OCI-LY3 (cell line): ENCODE results near the gene SPAAR.

Experiments
- H2AFZ ChIP-seq: fragments of 200-600, 300-600 bp; shearing (Covaris generic); 2 replicates; pipeline ENCODE4 v1.6.0; 2014; ENCODE audit warnings: antibody characterized with exemption, low read depth, low read length
- H3K27ac ChIP-seq: fragments of 200-600, 300-600 bp; sonication (generic); 2 replicates; pipeline ENCODE4 v1.5.1; 2014; ENCODE audit warnings: mild to moderate bottlenecking, low read length, moderate library complexity, mixed read lengths
- H3K27me3 ChIP-seq: fragments of 200-600, 300-600 bp; sonication (generic); 2 replicates; pipeline ENCODE4 v1.6.1; 2014; ENCODE audit warnings: low read depth, low read length, mixed read lengths
- H3K36me3 ChIP-seq: fragments of 200-600, 300-600 bp; sonication (generic); replicated peaks from 2 replicates; pipeline ENCODE3; 2014; ENCODE audit warnings: low read depth, low read length, mixed read lengths
- H3K4me1 ChIP-seq: fragments of 300-600, 200-600 bp; sonication (generic); 2 replicates; pipeline ENCODE4 v1.6.1; 2014; ENCODE audit warnings: low read length, mixed read lengths
- H3K4me2 ChIP-seq: fragments of 200-600, 300-600 bp; sonication (generic); 2 replicates; pipeline ENCODE4 v1.6.1; 2014; ENCODE audit warnings: low read length, mixed read lengths
- H3K4me3 ChIP-seq: fragments of 300-600, 200-600 bp; sonication (generic); 2 replicates; pipeline ENCODE4 v1.5.1; 2014; ENCODE audit warnings: antibody characterized with exemption, mild to moderate bottlenecking, low read length, moderate library complexity
- H3K79me2 ChIP-seq: fragments of 300-600, 200-600 bp; shearing (Covaris generic); 2 replicates; pipeline ENCODE4 v1.6.1; 2014; ENCODE audit warnings: mild to moderate bottlenecking, low read length, mixed read lengths
- H3K9ac ChIP-seq: fragments of 300-600, 200-600 bp; shearing (Covaris generic); 2 replicates; pipeline ENCODE4 v1.6.0; 2014; ENCODE audit warnings: mild to moderate bottlenecking, low read length, moderate library complexity
- H3K9me3 ChIP-seq: fragments of 200-600, 300-600 bp; shearing (Covaris generic); 2 replicates; pipeline ENCODE4 v1.6.1; 2014; ENCODE audit warnings: low read length, mixed read lengths; ENCODE audit not compliant: insufficient read depth
- H4K20me1 ChIP-seq: fragments of 200-600, 300-600 bp; sonication (generic); 2 replicates; pipeline ENCODE4 v1.6.1; 2016; ENCODE audit warnings: low read length, mixed read lengths; ENCODE audit not compliant: insufficient read depth
- EZH2phosphoT487 ChIP-seq: fragments of 200-600 bp; shearing (Covaris generic); IDR thresholded peaks from 2 replicates; pipeline ENCODE4 v1.6.1; 2018; ENCODE audit warnings: antibody characterized with exemption, mixed run types, low read depth
- TF ChIP-seq, protein P1 (sequence below): fragments of 200-600, 300-600 bp; sonication (generic); IDR thresholded peaks from 2 replicates; pipeline ENCODE4 v1.5.1; 2014; ENCODE audit warnings: antibody characterized with exemption, low read length, low read depth

The SPAAR gene

DNA sequence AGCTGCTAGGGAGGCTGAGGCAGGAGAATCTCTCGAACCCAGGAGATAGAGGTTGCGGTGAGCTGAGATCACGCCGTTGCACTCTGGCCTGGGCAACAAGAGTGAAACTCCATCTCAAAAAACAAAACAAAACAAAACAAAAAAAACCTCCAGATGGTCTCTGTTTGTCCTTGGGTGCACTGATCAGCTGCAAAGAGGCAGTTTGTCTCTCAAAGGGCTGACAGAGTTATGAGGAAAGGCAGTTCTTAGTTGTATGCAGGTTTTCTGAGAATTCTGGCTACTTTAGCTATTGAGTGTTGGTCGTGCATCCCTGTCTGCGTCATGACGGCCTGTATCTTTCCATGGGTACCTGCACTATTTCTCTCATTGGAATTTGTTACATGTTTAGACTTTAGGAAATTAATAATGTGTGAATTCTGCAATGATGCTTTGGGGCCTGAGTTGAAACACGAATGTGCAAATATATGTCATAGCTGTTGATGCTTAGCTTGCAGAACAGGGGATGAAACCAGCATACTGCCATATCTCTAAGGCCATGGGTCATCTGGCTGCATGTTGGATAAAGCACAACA, 30.5 kb downstream of the SPAAR start:
- Histone ChIP-seq H3K27me3 (no peaks in the 10 kb centered on the region), H3K4me3 (no peak overlapping the region), H3K27ac (no peak overlapping the region), H3K9me3 (no peaks in the 10 kb centered on the region), H3K4me2 (no peak overlapping the region), H3K36me3 (no peaks in the 10 kb centered on the region), H3K79me2 (no peaks in the 10 kb centered on the region), H2AFZ (no peak overlapping the region), H3K4me1 (peaks cover 5% of the 10 kb centered on the region; the same call in 1 of the 2 replicates), H3K9ac (no peak overlapping the region), H4K20me1 (no peaks in the 10 kb centered on the region)
- no peak for TF ChIP-seq EZH2phosphoT487
- TF ChIP-seq, protein P1, sequence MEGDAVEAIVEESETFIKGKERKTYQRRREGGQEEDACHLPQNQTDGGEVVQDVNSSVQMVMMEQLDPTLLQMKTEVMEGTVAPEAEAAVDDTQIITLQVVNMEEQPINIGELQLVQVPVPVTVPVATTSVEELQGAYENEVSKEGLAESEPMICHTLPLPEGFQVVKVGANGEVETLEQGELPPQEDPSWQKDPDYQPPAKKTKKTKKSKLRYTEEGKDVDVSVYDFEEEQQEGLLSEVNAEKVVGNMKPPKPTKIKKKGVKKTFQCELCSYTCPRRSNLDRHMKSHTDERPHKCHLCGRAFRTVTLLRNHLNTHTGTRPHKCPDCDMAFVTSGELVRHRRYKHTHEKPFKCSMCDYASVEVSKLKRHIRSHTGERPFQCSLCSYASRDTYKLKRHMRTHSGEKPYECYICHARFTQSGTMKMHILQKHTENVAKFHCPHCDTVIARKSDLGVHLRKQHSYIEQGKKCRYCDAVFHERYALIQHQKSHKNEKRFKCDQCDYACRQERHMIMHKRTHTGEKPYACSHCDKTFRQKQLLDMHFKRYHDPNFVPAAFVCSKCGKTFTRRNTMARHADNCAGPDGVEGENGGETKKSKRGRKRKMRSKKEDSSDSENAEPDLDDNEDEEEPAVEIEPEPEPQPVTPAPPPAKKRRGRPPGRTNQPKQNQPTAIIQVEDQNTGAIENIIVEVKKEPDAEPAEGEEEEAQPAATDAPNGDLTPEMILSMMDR: no peak

DNA sequence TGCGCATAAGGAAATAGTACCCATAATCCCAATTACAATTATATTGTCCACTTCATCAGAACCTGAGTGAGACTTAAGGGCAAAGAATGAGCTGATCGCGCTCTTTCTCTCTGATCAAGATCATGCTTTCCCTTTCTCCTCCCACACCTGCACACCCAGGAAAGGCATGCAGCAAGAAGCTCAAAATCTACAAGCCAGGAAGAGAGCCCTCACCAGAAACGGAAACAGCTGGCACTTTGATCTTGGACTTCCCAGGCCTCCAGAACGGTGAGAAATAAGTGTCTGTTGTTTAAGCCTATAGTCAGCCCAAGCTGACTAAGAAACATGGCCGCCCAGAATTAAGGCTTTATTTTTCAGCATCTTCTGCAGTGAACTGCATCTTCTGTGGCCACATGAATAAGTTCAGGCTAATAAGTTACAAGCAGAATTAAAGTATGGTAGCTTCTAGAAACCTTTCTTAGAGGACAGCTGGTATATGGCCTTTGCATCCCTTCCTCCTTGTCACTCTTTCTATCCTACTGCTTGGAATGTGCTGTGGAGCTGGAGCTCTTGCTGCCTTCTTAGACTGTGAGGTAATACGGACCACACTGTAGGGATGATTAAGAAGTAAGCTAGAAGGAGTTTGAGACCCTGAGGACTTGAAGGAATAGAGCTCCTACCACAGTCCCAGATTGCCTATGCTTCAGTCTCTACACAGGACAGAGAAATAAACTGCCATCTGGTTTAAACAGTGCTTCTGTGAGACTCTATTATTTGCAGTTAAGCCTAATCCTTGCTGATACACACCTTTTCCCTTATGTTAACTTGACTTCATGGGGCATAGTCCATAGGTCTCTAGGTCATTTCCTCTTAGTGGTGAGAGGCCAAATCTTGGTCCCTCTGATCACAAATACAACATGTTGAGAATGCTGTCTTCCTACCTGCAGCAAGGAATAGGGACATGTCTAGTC, 31.4 kb downstream of the SPAAR start:
- Histone ChIP-seq H4K20me1 (no peaks in the 10 kb centered on the region), H3K9ac (no peak overlapping the region), H3K27ac (no peak overlapping the region), H3K36me3 (no peaks in the 10 kb centered on the region), H3K4me3 (no peak overlapping the region), H3K4me1 (peaks cover 5% of the 10 kb centered on the region; the same call in 1 of the 2 replicates), H3K27me3 (no peaks in the 10 kb centered on the region), H3K79me2 (no peaks in the 10 kb centered on the region), H3K9me3 (no peaks in the 10 kb centered on the region), H2AFZ (no peak overlapping the region), H3K4me2 (no peak overlapping the region)
- TF ChIP-seq, protein P1: no peak
- TF ChIP-seq EZH2phosphoT487: no peak

DNA sequence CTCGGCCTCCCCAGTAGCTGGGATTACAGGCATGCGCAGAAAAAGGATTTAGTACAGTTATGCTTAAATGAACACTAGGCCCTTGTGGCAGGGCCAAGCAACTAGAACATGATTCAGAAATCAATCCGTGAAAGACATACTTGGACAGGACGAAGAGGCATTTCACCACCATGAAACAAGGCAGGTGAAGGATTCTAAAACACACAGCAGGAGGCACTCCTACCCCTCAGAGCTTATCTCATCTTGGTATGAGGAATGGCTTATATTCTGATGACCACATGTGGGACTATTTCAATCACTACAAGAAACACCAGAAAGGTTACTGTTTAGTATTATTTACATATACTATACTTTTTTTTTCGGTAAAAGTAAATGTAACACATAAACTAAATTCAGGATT, 33.0 kb downstream of the SPAAR start:
- no peaks in the 10 kb centered on the region for H3K27me3 ChIP-seq
- H3K27ac ChIP-seq: no peak overlapping the region
- H3K4me1 ChIP-seq: peaks cover 3% of the 10 kb centered on the region; the same call in 1 of the 2 replicates
- H4K20me1 ChIP-seq: no peaks in the 10 kb centered on the region
- no peak overlapping the region for H3K4me3 ChIP-seq
- no peaks in the 10 kb centered on the region for H3K9me3 ChIP-seq
- no peak overlapping the region for H3K4me2 ChIP-seq
- no peak overlapping the region for H3K9ac ChIP-seq
- TF ChIP-seq, protein P1: no peak
- TF ChIP-seq EZH2phosphoT487: no peak
- no peaks in the 10 kb centered on the region for H3K79me2 ChIP-seq
- no peak overlapping the region for H2AFZ ChIP-seq
- no peaks in the 10 kb centered on the region for H3K36me3 ChIP-seq

GRCh38 chr9:35944173-35944572, 34.9 kb downstream of the SPAAR start:
- no peak for TF ChIP-seq EZH2phosphoT487
- TF ChIP-seq, protein P1: no peak
- Histone ChIP-seq H3K27ac (no peak overlapping the region), H2AFZ (no peak overlapping the region)

More at GRCh38 chr9:35944173-35944572, 34.9 kb downstream of the SPAAR start:
- H3K4me3 ChIP-seq: no peak overlapping the region
- no peaks in the 10 kb centered on the region for H3K4me1 ChIP-seq
- H3K27me3 ChIP-seq: peaks cover 4% of the 10 kb centered on the region; the same call in 1 of the 2 replicates
- no peak overlapping the region for H3K4me2 ChIP-seq
- no peaks in the 10 kb centered on the region for H4K20me1 ChIP-seq
- no peaks in the 10 kb centered on the region for H3K79me2 ChIP-seq
- H3K9me3 ChIP-seq: no peaks in the 10 kb centered on the region
- H3K9ac ChIP-seq: no peak overlapping the region
- no peaks in the 10 kb centered on the region for H3K36me3 ChIP-seq
